Natural killer cell treated with Interleukin-12 subunit alpha and Interleukin-12 subunit beta and Interleukin-15 and Interleukin-18, amount 100 ng/mL, for 72 hours (primary cell): ENCODE results near the gene ZNF512B. TPM values are rescaled to one million over a fixed set of nuclear protein-coding genes. Genes with fewer than 3 reads are reported as not detected.

Experiments
- ATAC-seq, 2 donors: fragments of 150-1000 bp; cut with Tn5 transposase in 1 of 2; sonication (Bioruptor Pico), chemical (Tn5 transposase) in 1 of 2; 2 replicates each; pipeline ENCODE4 v1.10.0; 2021
- DNase-seq: peaks from one replicate; pipeline ENCODE4 v3.0.0; 2022; ENCODE audit warnings: low spot score
- H3K27ac Mint-ChIP-seq, 2 donors: 1 replicate in 1 of 2; 2 replicates in 1 of 2; pipeline ENCODE4 v1.8.0; 2022; ENCODE audit warnings: mixed read lengths in 2 of 2, mild to moderate bottlenecking in 1 of 2, moderate library complexity in 1 of 2
- H3K27me3 Mint-ChIP-seq, 2 donors: 1 replicate in 1 of 2; 2 replicates in 1 of 2; pipeline ENCODE4 v1.8.0; 2022; ENCODE audit warnings: mixed read lengths in 2 of 2
- H3K36me3 Mint-ChIP-seq: one replicate; pipeline ENCODE4 v1.8.0; 2022; ENCODE audit warnings: mixed read lengths
- H3K4me1 Mint-ChIP-seq, 2 donors: 1 replicate in 1 of 2; 2 replicates in 1 of 2; pipeline ENCODE4 v1.8.0; 2022; ENCODE audit warnings: low read depth in 2 of 2, mixed read lengths in 2 of 2, mild to moderate bottlenecking in 1 of 2
- H3K4me3 Mint-ChIP-seq: one replicate; pipeline ENCODE4 v1.8.0; 2022; ENCODE audit warnings: mixed read lengths
- H3K9me3 Mint-ChIP-seq: 2 replicates; pipeline ENCODE4 v1.8.0; 2022; ENCODE audit warnings: mixed read lengths
- total RNA-seq, 2 donors: library from RNA; stranded (reverse); gene quantifications; one replicate each; pipeline ENCODE4 v1.2.3, GENCODE V29; 2022

The ZNF512B gene
- total RNA-seq, 2 donors from 2014 or later, result 9.6 to 13.8 TPM

DNA sequence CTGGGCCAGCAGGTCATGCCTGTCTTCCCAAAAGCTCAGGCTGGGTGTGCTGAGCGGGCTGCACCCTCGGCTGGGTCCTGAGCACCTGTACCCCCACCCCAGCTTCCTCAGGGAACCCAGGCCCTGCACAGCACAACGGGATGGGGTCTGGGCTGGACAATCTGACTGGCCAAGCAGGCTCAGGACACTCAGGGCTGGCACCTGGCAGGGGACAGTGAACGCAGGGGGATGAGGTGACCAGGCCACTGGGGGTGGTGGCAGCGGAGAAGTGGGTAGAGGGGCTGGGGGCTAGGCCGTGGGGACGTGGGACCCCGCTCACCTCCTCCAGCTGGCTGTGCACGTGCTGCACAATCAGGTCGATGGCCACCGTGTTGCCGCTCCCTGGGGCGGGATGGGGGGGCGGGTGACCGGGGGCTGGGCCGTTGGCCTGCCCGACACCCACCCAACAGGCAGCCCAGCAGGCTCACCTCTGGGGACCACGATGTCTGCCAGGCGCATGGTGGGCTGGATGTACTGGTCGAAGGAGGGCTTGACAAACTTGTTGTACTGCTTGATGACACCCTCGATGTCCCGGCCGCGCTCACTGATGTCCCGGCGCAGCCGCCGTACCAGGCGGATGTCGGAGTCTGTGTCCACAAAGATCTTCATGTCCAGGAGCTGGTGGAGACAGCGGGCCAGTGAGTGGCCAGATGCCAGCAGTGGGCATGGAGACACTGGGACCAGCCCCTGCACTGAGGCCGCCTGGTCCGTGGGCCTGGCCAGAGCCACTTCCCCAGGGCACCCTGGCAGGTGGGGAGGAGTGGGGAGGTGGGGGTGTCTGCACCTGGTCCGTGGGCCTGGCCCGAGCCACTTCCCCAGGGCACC lies 25.4 kb downstream of the ZNF512B start:
- Mint-ChIP-seq H3K4me1 (peaks cover 32 to 36% of the 10 kb centered on the region in 2 donors), H3K27me3 (no peaks in the 10 kb centered on the region), H3K27ac (no peak overlapping the region), H3K36me3 (no peaks in the 10 kb centered on the region), H3K9me3 (no peaks in the 10 kb centered on the region), H3K4me3 (no peak overlapping the region)
- ATAC-seq, result no peak
- DNase-seq, result no peak

DNA sequence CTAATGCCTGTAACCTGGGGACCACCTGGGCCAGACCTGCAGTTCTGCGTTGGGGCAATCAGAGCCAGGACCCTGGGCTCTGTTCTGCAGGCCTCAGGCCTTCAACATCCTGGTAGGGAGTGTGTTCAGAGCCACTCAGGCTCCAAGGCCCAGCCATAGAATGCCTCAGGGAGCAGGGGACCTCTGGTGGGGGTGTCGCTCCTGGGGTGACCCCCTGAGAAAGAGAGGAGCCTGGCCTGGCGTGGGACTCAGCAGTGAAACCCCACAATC lies 26.0 kb downstream of the ZNF512B start:
- H3K9me3 Mint-ChIP-seq, result no peaks in the 10 kb centered on the region
- no peak overlapping the region for H3K27ac Mint-ChIP-seq
- H3K36me3 Mint-ChIP-seq, result no peaks in the 10 kb centered on the region
- no peak for ATAC-seq
- peaks cover 27 to 31% of the 10 kb centered on the region in 2 donors for H3K4me1 Mint-ChIP-seq
- DNase-seq, result no peak
- no peak overlapping the region for H3K4me3 Mint-ChIP-seq
- H3K27me3 Mint-ChIP-seq, result no peaks in the 10 kb centered on the region

DNA sequence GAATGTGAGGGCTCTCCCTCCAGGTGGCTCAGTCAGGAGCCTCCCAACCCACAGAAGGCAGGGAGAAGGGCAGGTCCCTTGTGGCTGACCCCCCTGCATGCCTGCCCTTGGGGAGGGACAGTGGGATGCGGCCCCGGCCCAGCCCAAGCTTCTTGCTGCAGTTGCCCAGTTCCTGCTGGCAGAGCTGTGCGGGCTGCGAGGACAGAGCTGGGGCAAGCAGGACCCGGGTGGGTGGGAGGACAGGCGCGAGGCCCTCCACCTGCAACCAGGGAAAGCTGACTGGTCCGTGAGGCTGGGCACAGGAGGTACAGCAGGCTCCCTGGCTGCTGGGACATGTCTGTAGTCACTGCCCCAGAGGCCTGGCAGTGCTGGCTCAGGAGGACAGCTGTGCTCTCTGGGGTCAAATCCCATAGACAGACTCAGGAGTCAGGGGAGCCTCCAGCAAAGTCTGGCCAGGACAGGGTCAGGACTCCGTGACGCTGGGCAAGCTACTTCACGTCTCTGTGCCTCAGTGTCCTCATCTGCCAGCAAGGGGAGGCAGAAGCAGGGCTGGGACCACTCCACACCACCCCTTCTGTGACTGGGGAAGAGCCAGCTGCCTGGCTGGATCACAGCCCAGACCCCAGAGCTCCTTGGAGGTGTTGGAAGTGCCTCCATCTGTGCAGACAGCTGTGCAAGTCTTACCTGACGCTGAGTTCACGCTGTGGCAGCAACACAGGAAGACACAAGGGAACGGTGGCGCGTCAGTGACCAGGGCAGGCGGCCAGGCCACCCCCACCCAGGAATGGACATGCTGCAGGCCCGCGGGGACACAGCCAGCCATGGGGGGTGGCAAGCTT lies 26.5 kb downstream of the ZNF512B start:
- Mint-ChIP-seq H3K27me3 (no peaks in the 10 kb centered on the region), H3K27ac (no peak overlapping the region), H3K36me3 (no peaks in the 10 kb centered on the region), H3K9me3 (no peaks in the 10 kb centered on the region), H3K4me1 (peaks cover 23 to 25% of the 10 kb centered on the region in 2 donors), H3K4me3 (no peak overlapping the region)
- ATAC-seq, result no peak
- DNase-seq, result no peak

DNA sequence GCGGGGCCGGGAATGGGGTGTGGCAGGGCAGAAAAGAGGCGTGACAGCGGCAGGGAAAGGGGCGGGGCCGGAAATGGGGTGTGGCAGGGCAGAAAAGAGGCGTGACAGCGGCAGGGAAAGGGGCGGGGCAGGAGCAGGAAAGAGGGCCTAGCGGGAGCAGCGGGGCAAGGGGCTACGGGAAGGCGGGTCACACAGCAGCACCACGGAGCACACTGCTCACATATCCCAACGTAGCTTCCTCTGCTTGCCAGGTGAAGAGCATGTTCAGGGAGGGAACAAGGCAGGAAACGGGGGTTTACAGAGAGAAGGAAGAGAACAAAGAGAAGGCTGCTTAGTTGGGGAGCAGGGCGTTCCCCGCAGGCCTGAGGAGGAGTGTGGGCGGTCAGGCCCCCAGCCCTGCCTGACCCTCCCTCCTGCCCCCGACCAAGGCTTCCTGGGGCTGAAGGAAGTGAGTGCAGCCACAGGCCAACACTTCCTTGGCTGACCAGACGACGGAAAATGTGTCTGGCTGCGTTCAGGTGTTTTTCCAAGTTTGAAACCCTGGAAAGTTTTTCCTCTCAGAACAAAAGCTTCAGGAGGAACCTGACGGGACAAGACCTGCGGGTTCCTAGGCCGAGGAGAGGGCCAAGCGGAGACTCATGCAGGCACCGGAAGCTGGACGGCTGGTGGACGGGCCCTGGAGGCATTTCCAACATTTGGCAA lies 27.3 kb downstream of the ZNF512B start:
- H3K9me3 Mint-ChIP-seq, result no peaks in the 10 kb centered on the region
- peak overlapping the region; percentile 49 to 70 for H3K27ac Mint-ChIP-seq
- DNase-seq (no peak), ATAC-seq (no peak)
- H3K4me1 Mint-ChIP-seq, result peaks cover 16 to 20% of the 10 kb centered on the region in 2 donors
- peak overlapping the region; percentile 63 for H3K4me3 Mint-ChIP-seq
- H3K36me3 Mint-ChIP-seq, result no peaks in the 10 kb centered on the region
- no peaks in the 10 kb centered on the region for H3K27me3 Mint-ChIP-seq

DNA sequence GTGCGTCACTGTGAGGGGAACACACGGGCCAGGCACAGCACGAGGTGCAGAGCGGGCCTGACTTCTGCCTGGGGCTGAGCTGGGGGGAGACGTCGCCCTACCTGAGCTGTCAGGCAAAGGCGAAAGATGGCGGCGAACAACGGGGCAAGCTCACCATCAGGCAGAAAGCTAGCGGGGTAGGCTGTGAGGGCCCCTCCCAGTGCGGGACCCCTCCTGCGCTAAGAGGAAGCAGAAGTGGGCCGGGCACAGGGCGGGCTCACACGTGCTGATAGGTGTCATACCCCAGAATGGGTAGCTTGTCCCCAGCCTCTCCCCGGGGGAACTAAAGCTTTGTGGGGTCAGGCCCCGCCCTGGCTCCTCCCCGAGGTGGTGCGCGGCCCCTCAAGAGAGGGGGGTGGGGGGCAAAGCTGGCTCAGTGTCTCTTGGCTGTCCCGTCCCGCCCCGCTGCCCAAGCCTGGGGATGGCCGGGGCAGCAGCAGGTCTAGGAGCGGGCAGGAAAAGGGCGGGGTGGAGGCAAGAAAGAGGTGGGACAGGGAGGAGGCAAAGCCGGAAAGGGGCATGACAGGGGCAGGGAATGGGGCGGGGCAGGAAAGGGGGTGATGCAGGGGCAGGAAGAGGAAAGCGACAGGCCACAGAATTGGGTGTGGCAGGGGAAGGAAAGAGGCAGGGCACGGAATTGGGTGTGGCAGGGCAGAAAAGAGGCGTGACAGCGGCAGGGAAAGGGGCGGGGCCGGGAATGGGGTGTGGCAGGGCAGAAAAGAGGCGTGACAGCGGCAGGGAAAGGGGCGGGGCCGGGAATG lies 28.2 kb downstream of the ZNF512B start:
- Mint-ChIP-seq H3K27ac (peak overlapping the region; percentile 49 to 70), H3K36me3 (no peaks in the 10 kb centered on the region), H3K9me3 (no peaks in the 10 kb centered on the region), H3K4me1 (peaks cover 10 to 14% of the 10 kb centered on the region in 2 donors), H3K27me3 (no peaks in the 10 kb centered on the region), H3K4me3 (peak overlapping the region; percentile 57)
- DNase-seq (peak; percentile 87), ATAC-seq (peak; percentile 86 to 93)

DNA sequence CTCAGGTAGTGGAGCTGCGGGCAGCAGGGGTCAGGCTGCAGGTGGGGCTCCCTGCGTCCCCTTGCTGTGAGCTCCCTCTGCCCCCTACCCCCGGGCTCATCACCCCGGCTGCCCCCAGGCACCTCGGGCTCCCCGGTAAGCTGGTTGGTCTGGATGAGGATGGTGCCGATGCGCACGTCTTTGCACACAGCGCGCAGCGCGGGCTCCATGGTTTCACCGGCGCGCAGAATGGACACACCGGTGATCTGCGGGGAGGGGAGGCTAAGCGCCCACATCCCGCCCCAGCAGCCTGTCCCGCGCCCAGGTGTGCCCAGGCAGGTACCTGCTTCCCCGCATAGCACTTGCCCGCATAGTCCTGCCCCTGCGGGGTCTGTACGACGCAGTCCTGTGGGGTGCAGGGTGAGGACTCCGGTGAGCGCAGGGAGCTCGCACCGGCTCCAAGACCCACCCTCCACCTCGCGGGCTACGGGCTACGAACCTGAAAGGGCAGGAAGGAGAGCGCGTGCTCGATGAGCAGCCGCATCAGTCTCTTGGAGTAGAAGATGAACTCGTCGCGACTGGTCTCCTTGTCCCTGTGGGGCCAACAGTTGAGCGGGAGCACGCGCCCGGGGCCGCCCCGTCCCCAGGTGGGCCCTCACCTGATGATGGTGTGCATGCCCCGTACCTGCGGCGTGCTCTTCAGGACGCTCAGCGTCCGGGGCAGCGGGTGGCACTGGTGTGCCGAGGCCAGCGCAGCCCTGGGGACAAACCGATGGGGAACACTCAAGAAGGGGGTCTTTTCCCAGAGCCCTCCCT lies 29.1 kb downstream of the ZNF512B start:
- H3K27ac Mint-ChIP-seq, result peak overlapping the region in 1 of 2 donors; percentile 49
- H3K9me3 Mint-ChIP-seq, result no peaks in the 10 kb centered on the region
- no peaks in the 10 kb centered on the region for H3K27me3 Mint-ChIP-seq
- peaks cover 14% of the 10 kb centered on the region in 2 donors for H3K4me1 Mint-ChIP-seq
- H3K36me3 Mint-ChIP-seq, result no peaks in the 10 kb centered on the region
- no peak for DNase-seq
- ATAC-seq, result no peak
- H3K4me3 Mint-ChIP-seq, result peak overlapping the region; percentile 55

DNA sequence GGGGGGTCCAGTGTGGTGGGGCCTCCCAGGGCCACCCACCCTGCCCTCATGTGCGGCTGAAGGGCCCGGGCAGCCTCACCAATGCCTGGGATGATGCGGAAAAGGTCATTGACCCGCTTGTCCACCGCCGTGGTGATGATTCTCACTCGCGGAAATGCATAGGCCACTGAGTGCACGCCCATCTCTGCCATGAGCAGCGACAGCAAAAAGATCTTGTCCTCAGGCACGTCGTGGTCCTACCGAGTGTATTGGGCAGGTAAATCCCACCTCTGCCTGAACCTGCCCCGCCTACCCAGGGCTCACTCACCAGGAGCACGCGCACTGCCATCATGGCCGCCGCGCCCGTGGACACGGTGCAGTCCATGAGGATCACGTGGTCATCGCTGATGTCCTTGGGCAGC lies 29.7 kb downstream of the ZNF512B start:
- Mint-ChIP-seq H3K9me3 (no peaks in the 10 kb centered on the region), H3K36me3 (no peaks in the 10 kb centered on the region), H3K27ac (no peak overlapping the region), H3K4me3 (no peak overlapping the region), H3K27me3 (no peaks in the 10 kb centered on the region), H3K4me1 (peaks cover 14 to 17% of the 10 kb centered on the region in 2 donors)
- DNase-seq (no peak), ATAC-seq (no peak)

DNA sequence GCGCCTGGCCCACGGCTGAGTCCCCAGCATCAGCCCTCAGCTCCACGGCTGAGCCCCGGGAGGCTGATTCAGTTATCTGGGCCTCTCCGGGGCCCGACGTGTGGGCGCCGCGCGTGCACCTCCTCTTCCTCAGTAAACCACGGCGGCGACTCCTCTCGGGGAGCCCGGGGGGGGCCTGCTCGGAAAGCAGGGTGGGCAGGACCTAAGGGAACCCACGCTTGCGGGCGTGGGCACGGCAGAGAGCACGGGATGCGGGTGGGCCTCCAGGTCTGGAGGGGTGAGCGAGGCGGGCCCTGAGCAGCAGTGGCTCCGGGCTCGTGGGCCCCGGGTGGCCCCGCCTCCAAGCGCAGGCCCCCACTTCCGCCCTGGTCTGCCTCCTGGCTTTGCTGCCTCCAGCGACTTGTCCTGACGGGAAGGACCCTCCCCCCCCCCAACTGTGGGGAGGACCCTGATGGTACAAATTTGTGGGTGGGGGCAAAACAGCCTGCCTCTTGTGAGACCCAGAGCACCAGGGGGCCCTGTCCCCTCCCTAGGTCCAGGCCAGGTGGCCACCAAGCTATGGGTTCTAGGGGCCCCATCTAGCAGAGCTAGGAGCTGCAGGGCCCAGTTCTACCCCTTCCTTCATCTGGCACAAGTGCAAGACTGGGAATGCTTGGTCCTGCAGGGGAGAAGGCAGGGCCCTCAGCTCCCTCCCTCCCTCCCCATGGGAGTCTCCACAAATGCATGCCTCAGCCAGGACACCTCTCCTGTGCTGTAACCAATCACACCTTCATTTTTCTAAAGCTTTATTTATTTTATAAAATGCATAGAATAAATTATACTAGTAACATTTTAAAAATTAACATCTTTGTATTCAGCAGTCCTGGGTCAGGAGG lies 30.4 kb downstream of the ZNF512B start:
- Mint-ChIP-seq H3K27ac (no peak overlapping the region), H3K36me3 (no peaks in the 10 kb centered on the region), H3K4me3 (no peak overlapping the region), H3K9me3 (no peaks in the 10 kb centered on the region), H3K27me3 (no peaks in the 10 kb centered on the region), H3K4me1 (peaks cover 14 to 19% of the 10 kb centered on the region in 2 donors)
- ATAC-seq (no peak), DNase-seq (no peak)

DNA sequence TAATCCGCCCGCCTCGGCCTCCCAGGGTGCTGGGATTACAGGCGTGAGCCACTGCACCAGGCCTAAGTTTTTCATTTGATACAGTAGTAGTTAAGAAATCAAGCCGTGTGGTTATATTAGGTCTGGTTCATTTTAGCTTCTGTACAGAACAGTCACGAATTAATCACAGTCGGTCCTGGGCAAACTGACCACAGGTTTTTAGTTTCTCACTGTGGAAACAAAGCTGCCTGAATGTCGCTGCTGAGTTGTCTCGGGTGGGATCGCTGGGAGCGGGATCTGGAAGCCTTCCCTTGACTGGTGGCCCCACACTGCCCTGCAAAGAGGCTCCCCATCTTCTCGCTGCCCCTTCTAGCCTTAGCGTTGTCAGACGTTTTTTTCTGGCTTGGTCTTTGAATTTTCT lies 32.1 kb downstream of the ZNF512B start:
- peaks cover 14 to 19% of the 10 kb centered on the region in 2 donors for H3K4me1 Mint-ChIP-seq
- no peaks in the 10 kb centered on the region for H3K36me3 Mint-ChIP-seq
- ATAC-seq (no peak), DNase-seq (no peak)
- no peak overlapping the region for H3K4me3 Mint-ChIP-seq
- H3K27me3 Mint-ChIP-seq, result no peaks in the 10 kb centered on the region
- H3K27ac Mint-ChIP-seq, result no peak overlapping the region
- no peaks in the 10 kb centered on the region for H3K9me3 Mint-ChIP-seq

DNA sequence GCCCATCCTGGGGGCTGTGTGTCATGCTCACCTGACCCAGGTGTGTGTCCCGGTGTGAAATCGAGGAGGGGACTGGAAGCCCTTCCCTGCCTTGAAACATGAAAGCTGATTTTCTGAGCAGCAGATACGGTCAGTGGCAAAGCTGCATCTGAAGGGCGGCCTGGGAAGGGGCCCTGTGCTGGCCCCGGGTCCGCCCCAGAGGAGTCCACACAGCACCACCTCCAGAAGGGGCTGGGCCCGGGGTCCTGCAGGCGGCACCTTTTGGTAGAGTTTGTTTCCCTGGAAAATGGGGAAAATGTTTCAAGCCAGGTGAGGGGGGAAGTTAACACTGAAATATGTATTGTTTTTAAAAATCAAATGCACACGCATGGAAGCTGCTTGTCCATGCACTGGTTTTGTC lies 34.3 kb downstream of the ZNF512B start:
- H3K4me1 Mint-ChIP-seq, result peaks cover 0 to 9% of the 10 kb centered on the region in 2 donors
- no peaks in the 10 kb centered on the region for H3K36me3 Mint-ChIP-seq
- DNase-seq (no peak), ATAC-seq (no peak)
- no peak overlapping the region for H3K4me3 Mint-ChIP-seq
- no peaks in the 10 kb centered on the region for H3K27me3 Mint-ChIP-seq
- H3K27ac Mint-ChIP-seq, result no peak overlapping the region
- H3K9me3 Mint-ChIP-seq, result no peaks in the 10 kb centered on the region

DNA sequence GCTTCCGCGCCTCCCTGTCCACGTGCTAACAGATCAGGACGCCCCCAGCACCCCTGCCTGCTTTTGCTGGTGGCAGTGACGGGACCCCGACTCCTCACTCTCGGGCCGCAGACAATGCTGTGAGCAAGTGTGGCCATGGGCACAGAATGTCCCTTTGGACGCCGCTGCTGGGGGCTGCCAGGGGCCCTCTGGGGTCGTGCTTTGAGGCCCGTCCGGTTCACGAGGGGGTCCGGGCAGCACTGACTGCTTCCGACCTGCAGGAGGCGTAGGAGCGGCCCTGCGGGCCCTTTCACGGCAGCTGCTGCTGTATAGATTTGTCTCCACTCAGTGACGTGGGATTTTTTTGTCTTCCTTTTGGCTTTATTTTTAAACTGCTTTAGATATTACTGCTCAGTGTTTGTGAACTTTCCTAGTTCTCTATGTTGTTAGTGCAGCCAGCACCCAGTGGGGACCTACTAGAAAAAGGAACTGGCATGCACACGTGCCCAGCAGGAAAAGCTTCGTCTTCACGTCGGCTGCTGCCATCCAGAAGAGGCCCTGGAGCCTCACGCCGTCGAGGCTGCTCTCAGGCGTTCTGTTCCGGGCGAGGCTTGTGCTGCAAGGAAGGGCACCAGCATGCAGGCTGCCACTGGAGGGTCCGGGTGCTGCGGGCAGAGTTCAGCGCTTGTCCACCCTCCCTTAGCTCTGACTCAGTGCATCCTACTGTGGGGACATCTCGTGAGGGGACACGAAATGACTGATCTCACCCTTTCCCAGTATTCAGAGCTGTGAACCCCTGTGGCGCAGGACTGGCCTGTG lies 35.3 kb downstream of the ZNF512B start:
- no peak for DNase-seq
- Mint-ChIP-seq H3K36me3 (no peaks in the 10 kb centered on the region), H3K27me3 (no peaks in the 10 kb centered on the region), H3K4me3 (no peak overlapping the region), H3K9me3 (no peaks in the 10 kb centered on the region), H3K4me1 (peaks cover 0 to 9% of the 10 kb centered on the region in 2 donors), H3K27ac (no peak overlapping the region)
- ATAC-seq, result no peak
